Tibial nerve (tissue), 4 donors: ENCODE data around the gene C8G. TPM values are rescaled to one million over a fixed set of nuclear protein-coding genes. Genes with fewer than 3 reads are reported as not detected.

Source experiments
- DNase-seq, 2 donors: peaks; one replicate each; pipeline ENCODE4 v3.0.0-alpha.2; 2019; ENCODE audit warnings: low spot score in 2 of 2
- H3K27ac ChIP-seq, 4 donors: fragments of 200-600 bp; sonication (generic) in 3 of 4; one replicate each; pipeline ENCODE4 v1.5.1; 2017 to 2019; ENCODE audit warnings: mild to moderate bottlenecking in 1 of 4
- H3K27me3 ChIP-seq, 2 donors: fragments of 200-600 bp; sonication (generic) in 1 of 2; one replicate each; pipeline versions ENCODE4 v1.5.1 to v1.6.0; 2017 to 2019
- H3K36me3 ChIP-seq, 3 donors: fragments of 200-600 bp; sonication (generic); one replicate each; pipeline ENCODE4 v1.5.1; 2018 to 2019
- H3K4me1 ChIP-seq, 4 donors: fragments of 200-600 bp; sonication (generic) in 3 of 4; one replicate each; pipeline ENCODE4 v1.5.1; 2017 to 2019
- H3K4me3 ChIP-seq, 4 donors: fragments of 200-600 bp; sonication (generic) in 3 of 4; one replicate each; pipeline ENCODE4 v1.5.1; 2017 to 2019; ENCODE audit warnings: mild to moderate bottlenecking in 1 of 4, moderate library complexity in 1 of 4
- H3K9me3 ChIP-seq, 4 donors: fragments of 200-600 bp; sonication (generic) in 3 of 4; one replicate each; pipeline ENCODE4 v1.5.1; 2017 to 2019
- EP300 ChIP-seq, 2 donors: sonication (generic); formaldehyde crosslinking; IDR thresholded peaks; one replicate each; pipeline ENCODE4 v1.6.1; 2017; ENCODE audit warnings: antibody characterized with exemption in 2 of 2, mild to moderate bottlenecking in 1 of 2
- POLR2A ChIP-seq, 2 donors: fragments of 450-650 bp; IDR thresholded peaks; one replicate each; pipeline ENCODE4 v1.6.1; 2017; ENCODE audit warnings: antibody characterized with exemption in 2 of 2, mild to moderate bottlenecking in 2 of 2, moderate library complexity in 2 of 2
- WGBS, 2 donors: methylation state at CpG; one replicate each; pipeline ENCODE4 v1.1.5; 2018; 5-methylcytosine and 5-hydroxymethylcytosine counted together
- total RNA-seq, 4 donors: library from RNA; depleted of rRNA; stranded (reverse); fragments of >200 nt; gene quantifications; one replicate each; pipeline ENCODE4 v1.1.0, GENCODE V29; 2016
- TF ChIP-seq, protein P1 (sequence below), 5 experiments: fragments of 200-600 bp in 3 of 5; fragments of 450-650 bp in 2 of 5; sonication (generic) in 3 of 5; IDR thresholded peaks; one replicate each; pipeline ENCODE4 v1.5.1; 2016 to 2019; ENCODE audit warnings: antibody characterized with exemption in 5 of 5, mild to moderate bottlenecking in 3 of 5, moderate library complexity in 2 of 5

The C8G gene
- total RNA-seq, 4 donors from 2014 or later = 3.3 to 5.1 TPM; not detected in 2

DNA sequence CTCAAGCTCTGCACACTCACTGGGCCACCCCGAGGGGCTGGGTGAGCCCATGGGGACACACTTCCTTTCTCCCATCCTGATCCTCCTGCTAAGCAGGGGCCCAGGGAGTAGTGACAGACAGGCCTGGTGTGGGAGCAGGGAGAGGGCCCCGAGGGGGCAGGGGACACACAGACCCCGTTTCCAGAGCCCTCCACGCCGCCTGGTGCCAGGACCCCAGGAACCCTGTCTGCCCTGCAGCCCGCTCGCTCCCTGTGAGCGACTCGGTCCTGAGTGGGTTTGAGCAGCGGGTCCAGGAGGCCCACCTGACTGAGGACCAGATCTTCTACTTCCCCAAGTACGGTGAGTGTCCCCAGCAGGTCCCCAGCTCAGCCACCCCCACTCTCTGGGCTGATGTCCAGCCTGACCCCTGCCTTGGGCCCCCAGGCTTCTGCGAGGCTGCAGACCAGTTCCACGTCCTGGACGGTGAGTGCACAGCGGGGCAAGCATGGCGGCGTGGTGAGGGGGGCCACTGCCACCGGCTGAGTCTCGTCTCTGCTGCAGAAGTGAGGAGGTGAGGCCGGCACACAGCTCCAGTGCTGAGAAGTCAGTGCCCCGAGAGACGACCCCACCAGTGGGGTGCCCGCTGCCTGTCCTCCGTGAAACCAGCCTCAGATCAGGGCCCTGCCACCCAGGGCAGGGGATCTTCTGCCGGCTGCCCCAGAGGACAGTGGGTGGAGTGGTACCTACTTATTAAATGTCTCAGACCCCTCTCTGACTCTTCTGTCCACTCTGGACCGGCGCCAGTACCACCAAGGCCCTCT, 1.4 kb downstream of the C8G start:
- Histone ChIP-seq H3K4me1 (peaks cover 0 to 87% (median 44%) of the 10 kb centered on the region in 4 donors), H3K4me3 (no peak overlapping the region), H3K9me3 (no peaks in the 10 kb centered on the region), H3K27me3 (no peaks in the 10 kb centered on the region), H3K27ac (peak overlapping the region; percentile 61 to 92 (median 88)), H3K36me3 (peaks cover 4 to 20% (median 16%) of the 10 kb centered on the region in 3 donors)
- no peak for TF ChIP-seq POLR2A (IDR thresholded peaks at IDR 0.05)
- TF ChIP-seq, protein P1, sequence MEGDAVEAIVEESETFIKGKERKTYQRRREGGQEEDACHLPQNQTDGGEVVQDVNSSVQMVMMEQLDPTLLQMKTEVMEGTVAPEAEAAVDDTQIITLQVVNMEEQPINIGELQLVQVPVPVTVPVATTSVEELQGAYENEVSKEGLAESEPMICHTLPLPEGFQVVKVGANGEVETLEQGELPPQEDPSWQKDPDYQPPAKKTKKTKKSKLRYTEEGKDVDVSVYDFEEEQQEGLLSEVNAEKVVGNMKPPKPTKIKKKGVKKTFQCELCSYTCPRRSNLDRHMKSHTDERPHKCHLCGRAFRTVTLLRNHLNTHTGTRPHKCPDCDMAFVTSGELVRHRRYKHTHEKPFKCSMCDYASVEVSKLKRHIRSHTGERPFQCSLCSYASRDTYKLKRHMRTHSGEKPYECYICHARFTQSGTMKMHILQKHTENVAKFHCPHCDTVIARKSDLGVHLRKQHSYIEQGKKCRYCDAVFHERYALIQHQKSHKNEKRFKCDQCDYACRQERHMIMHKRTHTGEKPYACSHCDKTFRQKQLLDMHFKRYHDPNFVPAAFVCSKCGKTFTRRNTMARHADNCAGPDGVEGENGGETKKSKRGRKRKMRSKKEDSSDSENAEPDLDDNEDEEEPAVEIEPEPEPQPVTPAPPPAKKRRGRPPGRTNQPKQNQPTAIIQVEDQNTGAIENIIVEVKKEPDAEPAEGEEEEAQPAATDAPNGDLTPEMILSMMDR (IDR thresholded peaks at IDR 0.05) = no peak
- TF ChIP-seq EP300 (IDR thresholded peaks at IDR 0.05) = no peak
- 66 to 73% methylated on average over 10 to 19 of the region's 27 CpGs for WGBS, 2 donors
- DNase-seq = no peak

DNA sequence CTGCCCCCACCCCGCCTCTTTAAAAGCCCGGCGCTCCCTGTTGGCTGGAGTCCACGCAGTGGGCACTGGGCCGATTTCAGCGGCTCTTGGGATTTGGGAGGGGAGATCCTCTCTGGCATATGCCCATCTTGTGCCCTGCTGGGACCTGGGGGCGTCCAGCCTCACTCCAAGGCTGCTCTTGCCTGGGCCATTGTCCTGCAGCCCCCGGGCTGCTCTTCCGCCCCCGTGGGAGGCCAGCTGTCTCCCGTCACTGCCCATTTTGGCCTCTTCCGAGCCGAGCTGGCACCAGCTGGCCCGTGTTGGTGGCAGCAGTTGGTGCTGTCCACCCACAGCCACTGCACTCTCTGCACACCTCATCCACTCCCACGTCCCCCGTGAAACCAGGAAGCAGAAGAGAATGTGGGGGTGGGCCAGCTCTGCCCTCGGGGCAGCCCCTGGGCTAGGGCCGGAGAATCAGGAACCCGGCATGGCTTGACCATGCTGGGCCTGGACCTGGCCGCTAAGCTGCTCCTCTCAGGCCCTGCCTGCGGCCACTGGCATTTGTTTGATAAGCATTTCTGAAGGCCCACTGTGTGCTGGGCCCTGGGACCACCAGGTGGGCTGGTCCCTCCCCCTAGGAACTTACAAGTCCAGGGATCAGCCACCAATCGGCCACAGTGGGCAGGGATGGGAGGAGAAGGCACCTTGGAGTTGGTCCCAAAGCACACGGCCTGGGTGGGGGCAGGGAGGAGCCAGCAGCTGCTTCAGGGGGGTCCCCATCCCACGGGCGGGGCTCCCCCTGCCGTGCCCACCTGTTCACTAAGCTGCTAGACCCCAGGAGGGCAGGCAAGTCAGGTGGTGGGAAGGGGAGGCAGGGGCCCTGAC, 2.2 kb downstream of the C8G start:
- DNase-seq = no peak
- Histone ChIP-seq H3K27me3 (no peaks in the 10 kb centered on the region), H3K27ac (peak overlapping the region; percentile 61 to 92 (median 88)), H3K36me3 (peaks cover 0 to 12% (median 7%) of the 10 kb centered on the region in 3 donors), H3K4me3 (no peak overlapping the region), H3K4me1 (peaks cover 0 to 89% (median 50%) of the 10 kb centered on the region in 4 donors), H3K9me3 (no peaks in the 10 kb centered on the region)
- WGBS, 2 donors = 57 to 58% methylated on average over 20 of the region's 26 CpGs
- TF ChIP-seq POLR2A (IDR thresholded peaks at IDR 0.05) (no peak), EP300 (IDR thresholded peaks at IDR 0.05) (no peak)
- TF ChIP-seq, protein P1 (IDR thresholded peaks at IDR 0.05) = no peak

- Histone ChIP-seq H3K9me3 (no peaks in the 10 kb centered on the region), H3K27ac (peak overlapping the region; percentile 61 to 92 (median 88)), H3K36me3 (peaks cover 0 to 4% (median 0%) of the 10 kb centered on the region in 3 donors), H3K4me3 (no peak overlapping the region), H3K4me1 (peaks cover 0 to 88% (median 46%) of the 10 kb centered on the region in 4 donors), H3K27me3 (no peaks in the 10 kb centered on the region)
- 17 to 22% methylated on average over 12 to 13 of the region's 15 CpGs for WGBS, 2 donors
- TF ChIP-seq, protein P1 (IDR thresholded peaks at IDR 0.05) = peak; percentile 41 to 80 (median 58)
- TF ChIP-seq EP300 (IDR thresholded peaks at IDR 0.05) (no peak), POLR2A (IDR thresholded peaks at IDR 0.05) (no peak)
- DNase-seq = no peak
Measured at GRCh38 chr9:136947955-136948510, 3.0 kb downstream of the C8G start.

GRCh38 chr9:136949239-136949816, 4.3 kb downstream of the C8G start:
- WGBS, 2 donors = 13 to 16% methylated on average over 20 to 22 of the region's 22 CpGs
- no peaks in the 10 kb centered on the region for H3K9me3 ChIP-seq
- no peak for DNase-seq
- peak overlapping the region; percentile 59 to 92 (median 88) for H3K27ac ChIP-seq
- H3K27me3 ChIP-seq = no peaks in the 10 kb centered on the region
- H3K4me3 ChIP-seq = peak overlapping the region; percentile 52 to 74 (median 66)
- TF ChIP-seq, protein P1 (IDR thresholded peaks at IDR 0.05) = no peak
- TF ChIP-seq EP300 (IDR thresholded peaks at IDR 0.05) = no peak
- no peak for TF ChIP-seq POLR2A (IDR thresholded peaks at IDR 0.05)
- no peaks in the 10 kb centered on the region for H3K36me3 ChIP-seq
- H3K4me1 ChIP-seq = peaks cover 0 to 80% (median 38%) of the 10 kb centered on the region in 4 donors
